K562 (cell line): Measurements from ENCODE around the gene SLC25A45. TPM values are rescaled to one million over a fixed set of nuclear protein-coding genes. Genes with fewer than 3 reads are reported as not detected.

ENCODE experiments used
- CEBPZ ChIP-seq: fragments of 150-350 bp; IDR thresholded peaks from 2 replicates; pipeline ENCODE4 v1.6.1; 2014; ENCODE audit warnings: low read depth, mild to moderate bottlenecking, low read length, borderline replicate concordance
- GTF3C2 ChIP-seq: IDR thresholded peaks from 3 replicates; pipeline ENCODE4 v1.6.1; 2011; ENCODE audit warnings: borderline replicate concordance, mild to moderate bottlenecking, moderate library complexity; ENCODE audit not compliant: insufficient read length; ENCODE audit errors: extremely low read depth
- PCBP2 ChIP-seq: fragments of 200-400 bp; formaldehyde crosslinking; IDR thresholded peaks from 2 replicates; pipeline ENCODE4 v1.6.1; 2018; ENCODE audit warnings: low read length, low read depth, mild to moderate bottlenecking, moderate library complexity; ENCODE audit not compliant: poor library complexity, severe bottlenecking
- POLR2G ChIP-seq: fragments of 200-400 bp; formaldehyde crosslinking; IDR thresholded peaks from 2 replicates; pipeline ENCODE4 v1.6.1; 2017; ENCODE audit warnings: low read depth, mild to moderate bottlenecking, antibody characterized with exemption, low read length, moderate library complexity
- SIX5 ChIP-seq, 2 experiments: IDR thresholded peaks; 2 replicates each; pipeline ENCODE4 v1.6.1; 2011; ENCODE audit warnings: low read length in 2 of 2, borderline replicate concordance in 1 of 2, low read depth in 1 of 2, mild to moderate bottlenecking in 1 of 2, moderate library complexity in 1 of 2; ENCODE audit not compliant: insufficient read depth in 1 of 2
- SMC3 ChIP-seq: conservative IDR thresholded peaks from 2 replicates; pipeline ENCODE4 v1.6.1; 2011; ENCODE audit warnings: low read depth, low read length, improper control_type of control experiment; ENCODE audit not compliant: insufficient read depth
- SRSF9 ChIP-seq: fragments of 200-400 bp; formaldehyde crosslinking; IDR thresholded peaks from 2 replicates; pipeline ENCODE4 v1.6.1; 2017; ENCODE audit warnings: low read depth, low read length, borderline replicate concordance
- UBTF ChIP-seq, 2 experiments: IDR thresholded peaks; 2 replicates each; pipeline ENCODE4 v1.6.1; 2012; ENCODE audit warnings: improper control_type of control experiment in 2 of 2, low read depth in 2 of 2, low read length in 2 of 2, borderline replicate concordance in 1 of 2
- ZNF121 ChIP-seq: sonication (generic); formaldehyde crosslinking; conservative IDR thresholded peaks from 2 replicates; pipeline ENCODE4 v1.8.0; 2022; ENCODE audit warnings: missing genetic modification reagents
- ZNF444 ChIP-seq: fragments of 250-450 bp; sonication (Bioruptor Pico); IDR thresholded peaks from 2 replicates; pipeline ENCODE4 v1.4.0; 2020; ENCODE audit warnings: mild to moderate bottlenecking, moderate library complexity
- polyA plus RNA-seq, 8 experiments: library from polyadenylated mRNA; depleted of rRNA in 4 of 8; stranded (reverse) in 5 of 8; unstranded in 3 of 8; fragments of >200 nt; fragmentation: Nextera tagmentation in 2 of 8; fragmentation: Illumina TruSeq in 1 of 8; extraction: Ambion mirVana in 2 of 8; extraction: Trizol in 1 of 8; gene quantifications; 2 replicates each; pipeline versions ENCODE4 v1.2.1 to v1.2.3, GENCODE V29; 2011 to 2014; ENCODE audit warnings: inconsistent platforms in 1 of 8, missing spikeins in 1 of 8
- total RNA-seq, 7 experiments: library from RNA; depleted of rRNA in 6 of 7; stranded (reverse); fragments of >200 nt in 6 of 7; fragmentation: Illumina TruSeq in 2 of 7; extraction: Trizol in 2 of 7; gene quantifications; 2 replicates each; pipeline versions ENCODE4 v1.2.1 to v1.2.3, GENCODE V29; 2011 to 2021; ENCODE audit warnings: low replicate concordance in 1 of 7
- TF ChIP-seq, protein P1 (sequence below): fragments of 450-650 bp; formaldehyde crosslinking; IDR thresholded peaks from 2 replicates; pipeline ENCODE4 v1.4.0; 2022; ENCODE audit warnings: missing genetic modification characterization
- TF ChIP-seq, protein P2 (sequence below): sonication (generic); formaldehyde crosslinking; IDR thresholded peaks from 2 replicates; pipeline ENCODE4 v1.9.0; 2022; ENCODE audit warnings: mild to moderate bottlenecking, missing genetic modification reagents
- TF ChIP-seq, protein P3 (sequence below): IDR thresholded peaks from 2 replicates; pipeline ENCODE4 v1.6.1; 2011; ENCODE audit not compliant: insufficient read length; ENCODE audit errors: extremely low read depth

The SLC25A45 gene
- total and polyA plus RNA-seq, 9 of the 15 experiments (the other 6 are each of a cell fraction or from before 2014, with no cell fraction given): 0.15 to 2.3 (median 0.68) TPM

- TF ChIP-seq POLR2G (peak; percentile 70), GTF3C2 (no peak), SIX5 (IDR thresholded peaks at IDR 0.05; ENCODE audit: borderline replicate concordance in 1 of 2, insufficient read depth in 1 of 2, low read depth in 1 of 2, low read length in 2 of 2) (no peak), ZNF444 (CRISPR knock-in tag) (no peak), PCBP2 (peak; percentile 53), UBTF (IDR thresholded peaks at IDR 0.05; ENCODE audit: borderline replicate concordance in 1 of 2, low read depth in 2 of 2, low read length in 2 of 2) (no peak), ZNF121 (CRISPR knock-in tag) (no peak), CEBPZ (no peak), SRSF9 (no peak), SMC3 (no peak)
- TF ChIP-seq, protein P1, sequence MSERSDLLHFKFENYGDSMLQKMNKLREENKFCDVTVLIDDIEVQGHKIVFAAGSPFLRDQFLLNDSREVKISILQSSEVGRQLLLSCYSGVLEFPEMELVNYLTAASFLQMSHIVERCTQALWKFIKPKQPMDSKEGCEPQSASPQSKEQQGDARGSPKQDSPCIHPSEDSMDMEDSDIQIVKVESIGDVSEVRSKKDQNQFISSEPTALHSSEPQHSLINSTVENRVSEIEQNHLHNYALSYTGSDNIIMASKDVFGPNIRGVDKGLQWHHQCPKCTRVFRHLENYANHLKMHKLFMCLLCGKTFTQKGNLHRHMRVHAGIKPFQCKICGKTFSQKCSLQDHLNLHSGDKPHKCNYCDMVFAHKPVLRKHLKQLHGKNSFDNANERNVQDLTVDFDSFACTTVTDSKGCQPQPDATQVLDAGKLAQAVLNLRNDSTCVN: peak; percentile 97; the same call in 1 of the 2 replicates
- TF ChIP-seq, protein P2, sequence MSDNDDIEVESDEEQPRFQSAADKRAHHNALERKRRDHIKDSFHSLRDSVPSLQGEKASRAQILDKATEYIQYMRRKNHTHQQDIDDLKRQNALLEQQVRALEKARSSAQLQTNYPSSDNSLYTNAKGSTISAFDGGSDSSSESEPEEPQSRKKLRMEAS (CRISPR knock-in tag): no peak
- TF ChIP-seq, protein P3, sequence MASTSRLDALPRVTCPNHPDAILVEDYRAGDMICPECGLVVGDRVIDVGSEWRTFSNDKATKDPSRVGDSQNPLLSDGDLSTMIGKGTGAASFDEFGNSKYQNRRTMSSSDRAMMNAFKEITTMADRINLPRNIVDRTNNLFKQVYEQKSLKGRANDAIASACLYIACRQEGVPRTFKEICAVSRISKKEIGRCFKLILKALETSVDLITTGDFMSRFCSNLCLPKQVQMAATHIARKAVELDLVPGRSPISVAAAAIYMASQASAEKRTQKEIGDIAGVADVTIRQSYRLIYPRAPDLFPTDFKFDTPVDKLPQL: no peak
Measured at GRCh38 chr11:65424205-65425104, 42.0 kb upstream of the SLC25A45 start (continued).
